SW480 (cell line): ENCODE measurements around the gene SRSF3.
A peak's percentile ranks its signal among the peaks of the same experiment; 100 is the strongest.

Experiments
- DNase-seq: peaks from one replicate; pipeline ENCODE4 v3.0.0-alpha.2; 2016; ENCODE audit warnings: low spot score

The SRSF3 gene

DNA sequence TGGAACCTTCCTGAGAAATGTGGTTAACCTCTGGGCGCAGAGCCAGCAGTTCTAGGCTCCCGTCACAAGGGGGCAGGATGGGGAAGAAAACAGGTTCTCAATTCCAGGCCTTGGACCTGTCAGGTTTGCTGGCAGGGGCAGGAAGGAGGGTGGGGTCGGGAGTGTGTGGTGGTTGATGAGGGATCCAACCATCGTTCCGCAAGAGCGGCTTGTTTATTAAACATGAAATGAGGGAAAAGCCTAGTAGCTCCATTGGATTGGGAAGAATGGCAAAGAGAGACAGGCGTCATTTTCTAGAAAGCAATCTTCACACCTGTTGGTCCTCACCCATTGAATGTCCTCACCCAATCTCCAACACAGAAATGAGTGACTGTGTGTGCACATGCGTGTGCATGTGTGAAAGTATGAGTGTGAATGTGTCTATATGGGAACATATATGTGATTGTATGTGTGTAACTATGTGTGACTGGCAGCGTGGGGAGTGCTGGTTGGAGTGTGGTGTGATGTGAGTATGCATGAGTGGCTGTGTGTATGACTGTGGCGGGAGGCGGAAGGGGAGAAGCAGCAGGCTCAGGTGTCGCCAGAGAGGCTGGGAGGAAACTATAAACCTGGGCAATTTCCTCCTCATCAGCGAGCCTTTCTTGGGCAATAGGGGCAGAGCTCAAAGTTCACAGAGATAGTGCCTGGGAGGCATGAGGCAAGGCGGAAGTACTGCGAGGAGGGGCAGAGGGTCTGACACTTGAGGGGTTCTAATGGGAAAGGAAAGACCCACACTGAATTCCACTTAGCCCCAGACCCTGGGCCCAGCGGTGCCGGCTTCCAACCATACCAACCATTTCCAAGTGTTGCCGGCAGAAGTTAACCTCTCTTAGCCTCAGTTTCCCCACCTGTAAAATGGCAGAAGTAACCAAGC is 29.6 kb downstream of the SRSF3 start:
- peak; percentile 55 for DNase-seq

DNA sequence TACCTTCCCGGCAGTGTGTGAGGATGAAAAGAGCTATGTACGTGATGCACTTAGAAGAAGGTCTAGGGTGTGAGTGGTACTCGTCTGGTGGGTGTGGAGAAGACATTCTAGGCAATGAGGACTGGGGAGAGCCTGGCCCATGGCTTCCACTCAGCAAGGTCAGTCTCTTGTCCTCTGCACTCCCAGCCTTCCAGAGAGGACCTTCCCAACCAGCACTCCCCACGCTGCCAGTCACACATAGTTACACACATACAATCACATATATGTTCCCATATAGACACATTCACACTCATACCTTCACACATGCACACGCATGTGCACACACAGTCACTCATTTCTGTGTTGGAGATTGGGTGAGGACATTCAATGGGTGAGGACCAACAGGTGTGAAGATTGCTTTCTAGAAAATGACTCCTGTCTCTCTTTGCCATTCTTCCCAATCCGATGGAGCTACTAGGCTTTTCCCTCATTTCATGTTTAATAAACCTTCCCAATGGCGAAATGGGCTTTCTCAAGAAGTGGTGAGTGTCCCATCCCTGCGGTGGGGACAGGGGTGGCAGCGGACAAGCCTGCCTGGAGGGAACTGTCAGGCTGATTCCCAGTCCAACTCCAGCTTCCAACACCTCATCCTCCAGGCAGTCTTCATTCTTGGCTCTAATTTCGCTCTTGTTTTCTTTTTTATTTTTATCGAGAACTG is 30.4 kb downstream of the SRSF3 start:
- no peak for DNase-seq

DNA sequence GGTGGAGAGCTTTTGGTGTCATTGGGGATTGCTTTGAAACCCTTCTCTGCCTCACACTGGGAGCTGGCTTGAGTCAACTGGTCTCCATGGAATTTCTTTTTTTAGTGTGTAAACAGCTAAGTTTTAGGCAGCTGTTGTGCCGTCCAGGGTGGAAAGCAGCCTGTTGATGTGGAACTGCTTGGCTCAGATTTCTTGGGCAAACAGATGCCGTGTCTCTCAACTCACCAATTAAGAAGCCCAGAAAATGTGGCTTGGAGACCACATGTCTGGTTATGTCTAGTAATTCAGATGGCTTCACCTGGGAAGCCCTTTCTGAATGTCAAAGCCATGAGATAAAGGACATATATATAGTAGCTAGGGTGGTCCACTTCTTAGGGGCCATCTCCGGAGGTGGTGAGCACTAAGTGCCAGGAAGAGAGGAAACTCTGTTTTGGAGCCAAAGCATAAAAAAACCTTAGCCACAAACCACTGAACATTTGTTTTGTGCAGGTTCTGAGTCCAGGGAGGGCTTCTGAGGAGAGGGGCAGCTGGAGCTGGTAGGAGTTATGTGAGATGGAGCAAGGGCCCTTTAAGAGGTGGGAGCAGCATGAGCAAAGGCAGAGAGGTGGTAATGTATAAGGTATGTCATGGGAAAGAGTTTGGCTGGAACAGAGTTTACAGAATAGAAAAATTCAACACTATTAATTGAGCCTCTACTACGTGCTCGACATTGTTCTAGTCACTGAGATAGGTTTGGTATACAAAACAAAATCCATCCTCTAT is 31.2 kb downstream of the SRSF3 start:
- no peak for DNase-seq

DNA sequence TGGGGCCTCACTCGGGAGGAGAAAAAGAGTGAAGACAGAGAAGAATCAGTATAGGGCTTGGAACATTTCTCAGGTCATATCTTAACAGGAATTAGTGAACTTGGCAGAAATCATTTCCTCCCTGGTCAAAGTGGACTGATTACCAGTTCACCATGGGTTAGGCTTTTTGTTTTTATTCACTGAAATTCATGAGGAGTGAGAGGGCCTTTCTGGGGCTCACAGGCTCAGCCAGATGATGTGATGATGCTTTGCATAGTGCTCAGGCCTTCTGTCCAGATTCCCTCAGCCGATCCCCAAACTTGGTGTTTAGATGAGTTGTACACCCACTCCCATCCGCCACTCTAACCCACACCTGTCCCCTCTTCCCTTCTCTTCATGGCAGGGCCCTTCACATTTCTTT is 32.5 kb downstream of the SRSF3 start:
- no peak for DNase-seq

DNA sequence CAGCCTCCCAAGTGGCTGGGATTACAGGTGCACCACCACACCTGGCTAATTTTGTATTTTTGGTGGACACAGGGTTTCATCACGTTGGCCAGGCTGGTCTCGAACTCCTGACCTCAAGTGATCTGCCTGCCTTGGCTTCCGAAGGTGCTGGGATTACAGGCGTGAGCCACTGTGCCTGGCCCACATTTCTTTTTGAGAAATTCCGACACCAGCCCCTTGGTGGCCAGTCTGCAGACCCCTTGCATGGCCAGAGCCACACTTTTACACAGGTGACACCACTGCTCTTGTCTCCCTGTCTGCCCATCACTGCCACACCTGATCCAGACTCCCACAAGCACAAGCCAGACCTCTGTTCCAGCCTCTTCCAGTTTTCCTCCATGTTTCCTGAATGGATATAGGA is 33.0 kb downstream of the SRSF3 start:
- DNase-seq, result no peak

DNA sequence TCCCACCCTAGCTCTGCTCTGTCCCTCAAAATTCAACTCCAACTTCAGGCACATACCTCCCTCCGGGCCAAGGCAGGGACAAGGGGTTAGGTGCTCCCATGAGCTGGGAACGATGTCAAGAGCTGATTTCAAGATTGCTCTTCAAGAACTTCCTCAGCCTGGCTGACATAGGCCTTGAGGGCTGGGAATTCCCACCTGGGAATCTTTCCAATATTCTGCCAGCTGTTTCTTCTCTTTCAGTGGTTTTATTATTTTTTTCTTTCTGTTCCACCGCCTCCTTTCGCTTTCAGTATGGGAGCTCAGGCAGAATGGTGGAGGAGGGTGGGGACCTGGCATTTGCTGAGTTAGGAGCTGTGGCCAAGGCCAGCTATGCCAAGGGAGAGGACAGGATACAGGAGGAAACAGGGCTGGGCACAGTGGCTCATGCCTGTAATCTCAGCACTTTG is 33.7 kb downstream of the SRSF3 start:
- no peak for DNase-seq

DNA sequence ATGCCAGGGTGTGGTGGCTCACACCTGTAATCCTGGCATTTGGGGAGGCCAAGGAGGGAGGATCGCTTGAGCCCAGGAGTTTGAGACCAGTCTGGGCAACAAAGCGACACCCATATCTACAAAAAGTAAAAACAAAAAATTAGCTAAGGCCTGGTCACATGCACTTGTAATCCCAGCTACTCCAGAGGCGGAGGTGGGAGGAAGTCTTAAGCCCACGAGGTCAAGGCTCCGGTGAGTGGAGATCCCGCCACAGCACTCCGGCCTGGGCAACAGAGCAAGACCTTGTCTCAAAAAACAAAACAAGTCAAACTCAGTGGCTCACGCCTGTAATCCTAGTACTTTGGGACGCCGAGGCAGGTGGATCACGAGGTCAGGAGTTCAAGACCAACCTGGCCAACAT is 35.6 kb downstream of the SRSF3 start:
- no peak for DNase-seq

DNA sequence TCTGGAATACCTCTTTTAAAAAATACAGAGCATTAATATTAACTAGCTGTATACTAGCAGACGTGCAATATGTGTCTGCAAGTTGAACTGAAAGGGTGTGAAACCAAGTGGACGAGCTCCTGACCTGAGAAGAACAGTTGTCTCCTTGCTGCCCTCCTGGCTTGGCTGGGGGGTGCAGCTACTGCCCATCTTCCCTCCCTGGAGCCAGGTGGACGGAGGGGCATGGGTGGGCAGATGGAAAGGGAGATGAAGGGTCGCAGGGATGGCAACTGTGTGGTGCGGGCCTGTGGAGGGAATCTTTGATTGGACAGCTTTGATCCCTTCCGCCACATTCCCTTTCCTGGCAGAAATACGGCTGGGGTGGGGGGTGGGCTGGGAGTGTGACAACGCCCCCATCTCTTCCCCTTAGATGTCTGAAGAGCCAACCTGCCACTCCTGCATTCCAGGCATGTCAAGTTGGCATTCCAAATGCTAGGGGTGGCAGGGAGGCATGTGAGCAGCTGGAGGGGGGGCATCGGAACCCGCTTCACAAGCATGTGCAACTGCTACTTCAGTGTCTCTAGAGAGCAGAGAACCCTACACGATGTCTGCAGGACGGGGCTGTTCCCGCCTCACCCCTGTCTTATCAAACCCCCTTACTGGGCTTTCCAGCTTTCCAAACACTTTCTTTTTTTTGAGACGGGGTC is 37.3 kb downstream of the SRSF3 start:
- peak; percentile 68 for DNase-seq

DNA sequence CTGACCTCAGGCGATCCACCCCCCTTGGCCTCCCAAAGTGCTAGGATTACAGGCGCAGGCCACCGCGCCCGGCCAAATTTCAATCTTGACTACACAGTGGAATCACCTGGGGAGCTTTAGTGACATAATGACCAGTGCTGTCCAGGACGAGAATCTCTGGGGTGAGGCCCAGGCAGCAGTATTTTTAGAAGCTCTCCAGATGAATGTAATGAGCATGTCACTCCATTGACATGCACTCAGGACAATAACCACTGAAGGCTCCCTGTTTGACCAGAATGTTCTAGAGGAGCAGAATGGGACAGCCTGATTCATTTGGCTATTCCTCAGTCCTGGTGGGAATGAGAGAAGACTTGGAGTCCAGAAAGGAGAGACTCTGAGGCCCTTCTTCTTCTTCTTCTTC is 39.2 kb downstream of the SRSF3 start:
- DNase-seq, result no peak

DNA sequence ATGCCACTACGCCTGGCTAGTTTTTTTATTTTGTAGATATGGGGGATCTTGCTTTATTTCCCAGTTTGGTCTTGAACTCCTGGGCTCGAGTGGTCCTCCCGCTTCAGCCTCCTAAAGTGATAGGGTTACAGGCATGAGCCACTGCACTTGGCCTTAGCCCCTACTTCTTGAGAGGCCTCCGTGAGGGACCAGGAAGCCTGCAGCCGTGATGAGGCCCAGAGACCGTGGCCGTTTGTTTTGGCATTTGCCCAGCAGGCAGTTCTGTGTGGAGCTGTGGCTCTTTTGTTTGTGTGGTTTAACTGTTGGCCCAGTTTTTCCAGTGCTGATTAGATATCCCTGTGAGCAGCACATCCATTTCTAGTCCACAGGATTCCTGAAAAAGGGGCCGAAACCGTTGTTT is 39.8 kb downstream of the SRSF3 start:
- no peak for DNase-seq

DNA sequence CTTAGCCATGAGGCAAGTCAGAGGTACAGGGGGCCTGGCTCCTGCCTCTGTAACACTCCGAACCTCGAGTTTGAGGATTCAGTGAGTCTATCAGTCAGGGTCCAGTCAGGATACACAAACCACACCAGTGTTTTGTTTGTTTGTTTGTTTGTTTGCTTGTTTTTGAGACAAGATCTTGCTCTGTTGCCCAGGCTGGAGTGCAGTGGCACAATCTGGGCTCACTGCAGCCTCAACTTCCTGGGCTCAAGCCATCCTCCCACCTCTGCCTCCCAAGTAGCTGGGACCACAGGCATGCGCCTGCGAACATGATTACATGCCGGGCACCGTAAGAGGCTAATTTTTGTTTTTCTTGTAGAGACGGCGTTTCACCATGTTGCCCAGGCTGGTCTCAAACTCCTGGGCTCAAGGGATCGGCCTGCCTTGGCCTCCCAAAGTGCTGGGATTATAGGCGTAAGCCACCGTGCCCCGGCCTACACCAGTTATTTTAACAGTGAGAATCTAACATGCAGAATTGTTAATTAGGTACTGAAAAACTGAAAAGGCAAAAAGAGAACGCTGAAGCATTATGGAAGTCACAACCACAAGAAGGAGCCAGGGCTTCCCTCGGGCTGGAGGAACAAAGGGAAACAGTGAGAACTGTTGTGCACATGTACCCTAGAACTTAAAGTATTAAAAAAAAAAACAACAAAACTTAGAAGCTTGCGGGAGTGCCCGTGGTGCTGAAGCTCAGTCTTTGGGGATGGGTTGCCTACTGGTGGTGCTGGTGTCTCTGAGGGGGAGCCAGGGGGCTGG is 40.4 kb downstream of the SRSF3 start:
- no peak for DNase-seq

DNA sequence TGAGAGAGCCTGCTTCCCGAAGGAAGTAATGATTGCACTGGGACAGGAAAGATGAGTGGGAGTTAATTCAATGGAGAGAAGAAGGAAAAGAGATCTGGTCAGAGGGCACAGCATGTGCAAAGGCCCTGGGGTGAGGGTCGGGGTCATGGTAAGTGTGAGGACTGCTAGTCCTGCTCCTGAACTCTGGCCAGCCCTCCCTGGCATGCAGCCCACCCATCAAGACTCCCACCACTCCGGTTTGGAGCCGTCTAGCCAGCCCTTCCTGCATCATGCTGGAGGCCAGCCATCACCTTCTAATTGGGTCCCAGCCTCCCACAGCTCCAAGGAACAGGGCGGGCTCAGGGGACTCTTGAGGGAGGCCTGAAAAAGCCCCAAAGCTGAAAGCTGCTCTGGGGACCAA is 42.1 kb downstream of the SRSF3 start:
- DNase-seq, result no peak

DNA sequence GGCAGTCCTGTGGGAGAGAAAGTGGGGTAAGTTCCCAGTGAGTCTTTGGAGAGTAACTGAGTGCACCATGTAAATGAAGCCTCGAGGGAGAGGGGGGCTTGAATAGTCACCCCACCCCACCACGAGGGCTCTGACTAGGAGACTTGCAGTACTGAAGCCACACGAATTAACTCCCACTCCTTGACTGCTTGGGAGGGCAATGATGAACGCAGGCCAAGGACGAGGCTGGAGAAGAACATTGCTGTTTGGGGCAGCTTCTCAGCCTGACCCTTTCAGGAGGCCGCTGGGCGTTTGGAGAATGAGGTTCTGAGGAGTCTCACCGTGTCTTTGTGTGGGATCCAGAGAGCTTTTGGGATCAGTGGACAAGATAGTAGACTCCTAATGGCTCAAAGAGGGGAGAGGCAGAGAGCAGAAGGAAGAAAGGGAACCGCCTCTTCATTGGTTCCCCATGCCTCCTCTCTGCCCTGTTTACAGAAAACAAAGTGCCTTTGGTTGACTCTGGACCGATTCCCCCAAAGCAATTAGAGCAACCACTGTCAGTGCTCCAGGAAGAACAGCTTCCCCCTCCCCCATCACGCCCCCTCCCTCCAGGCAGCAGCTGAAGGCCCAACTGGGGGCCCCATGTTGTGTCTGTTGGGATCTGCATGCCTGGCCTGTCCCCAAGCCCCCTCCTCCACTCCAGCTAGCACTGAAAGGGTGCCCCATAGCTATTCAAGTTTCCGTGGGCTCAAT is 42.7 kb downstream of the SRSF3 start:
- DNase-seq, result no peak

DNA sequence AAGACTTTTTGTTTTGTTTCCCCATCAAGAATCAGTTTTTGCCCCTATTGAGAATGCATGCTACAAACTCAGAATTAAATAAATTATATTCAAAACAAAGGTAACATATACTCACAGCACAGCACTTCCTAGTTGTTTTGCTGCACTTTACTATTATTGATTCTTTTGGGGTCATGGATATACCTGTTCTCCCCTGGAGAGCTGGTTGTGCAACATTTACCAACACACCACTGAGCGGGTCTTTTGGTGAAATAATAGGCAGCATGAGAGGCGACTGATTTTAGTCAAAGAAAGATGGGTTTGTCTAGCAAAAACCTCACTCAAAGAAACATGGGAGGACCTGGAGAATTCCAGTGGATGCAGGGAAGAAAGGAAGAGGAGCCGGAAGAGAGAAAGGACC is 44.4 kb downstream of the SRSF3 start:
- no peak for DNase-seq

DNA sequence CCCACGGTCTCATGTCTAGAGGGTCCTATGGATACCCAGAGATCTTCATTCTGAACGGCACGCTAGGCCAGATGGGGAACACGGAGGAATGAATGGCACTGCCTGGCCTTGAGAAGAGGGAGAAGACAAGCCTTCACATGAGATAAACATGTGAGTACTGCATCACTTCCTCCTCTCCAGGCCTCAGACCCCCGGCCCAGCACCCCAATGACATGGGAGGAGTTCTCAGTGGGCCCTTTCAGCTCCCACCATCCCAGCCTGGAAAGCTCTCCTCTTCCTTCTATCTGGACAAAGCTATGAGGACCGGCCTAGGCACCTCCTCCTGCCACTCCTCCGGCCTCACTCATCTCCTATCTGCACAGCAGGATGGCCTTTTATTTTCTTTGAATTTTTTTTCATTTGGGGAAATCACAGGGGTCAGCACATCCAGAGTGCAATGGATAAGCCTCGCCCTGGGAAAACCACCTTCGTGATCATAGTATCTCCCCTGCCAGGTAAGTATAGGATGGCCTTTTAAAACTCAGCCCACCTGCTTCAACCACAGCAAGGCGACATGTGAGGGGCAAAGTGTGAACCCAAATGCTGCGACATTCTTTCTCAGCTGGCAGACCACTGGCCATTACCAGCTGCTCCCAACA is 45.1 kb downstream of the SRSF3 start:
- no peak for DNase-seq

DNA sequence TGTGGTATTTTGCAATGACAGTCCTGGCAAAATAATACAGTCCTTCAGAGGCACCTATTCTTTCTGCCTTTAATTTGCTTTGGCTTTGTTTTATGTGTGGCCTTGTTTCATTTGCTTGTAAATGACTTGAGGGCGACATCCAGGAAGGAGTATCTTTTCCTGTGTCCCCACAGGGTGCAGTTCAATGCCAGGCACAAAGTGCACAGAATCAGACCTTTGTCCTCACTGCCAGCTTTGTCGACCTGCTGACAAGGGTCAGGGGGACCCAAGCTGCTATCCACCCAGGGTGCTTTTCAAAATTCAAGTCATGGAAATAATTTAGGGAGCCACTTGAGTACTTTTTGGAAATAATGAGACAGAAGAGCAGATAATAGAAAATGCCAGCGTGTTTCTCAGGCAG is 47.4 kb downstream of the SRSF3 start:
- no peak for DNase-seq

DNA sequence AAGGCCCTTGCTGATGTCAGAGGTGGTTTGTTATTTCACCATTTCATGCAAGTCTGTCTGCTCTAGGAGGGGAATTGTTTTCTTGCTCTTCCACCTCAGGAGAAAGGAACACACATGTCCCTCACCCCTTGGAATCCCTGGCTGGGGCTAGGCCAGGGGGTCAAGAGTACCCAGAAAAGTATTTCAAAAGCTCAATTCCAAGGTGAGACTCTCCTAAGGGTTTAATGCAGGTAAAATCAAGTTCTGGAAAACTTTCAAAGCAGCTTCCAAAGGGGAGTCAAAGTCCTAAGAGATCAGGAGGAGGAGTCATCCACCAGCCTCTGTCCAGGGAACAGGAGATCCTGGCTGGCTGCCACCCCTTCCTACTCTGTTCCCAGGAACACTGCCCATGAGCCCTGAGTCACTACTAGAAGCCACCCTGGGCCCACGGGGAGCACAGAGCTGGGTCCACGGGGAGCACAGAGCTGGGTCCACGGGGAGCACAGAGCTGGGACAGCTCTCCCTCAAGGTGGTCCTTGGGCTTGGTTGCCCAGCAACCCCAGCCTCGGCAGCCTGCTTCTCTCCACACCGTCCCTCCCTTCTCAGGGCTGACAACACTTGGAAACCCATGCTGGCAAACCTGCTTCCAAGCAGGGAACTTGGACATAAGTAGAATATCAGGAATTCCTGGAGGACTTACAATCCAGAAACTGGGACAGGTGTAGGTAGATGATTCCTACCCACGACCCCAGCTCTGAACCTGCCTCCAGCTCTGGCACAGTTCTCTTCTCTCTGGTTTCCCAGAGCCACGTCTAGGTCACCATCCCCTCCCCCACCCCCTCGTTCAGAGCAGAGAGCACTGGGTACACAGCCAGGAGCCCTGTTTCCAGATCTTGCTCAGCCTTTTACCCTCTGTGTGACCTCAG is 49.0 kb downstream of the SRSF3 start:
- DNase-seq, result peak; percentile 59

DNA sequence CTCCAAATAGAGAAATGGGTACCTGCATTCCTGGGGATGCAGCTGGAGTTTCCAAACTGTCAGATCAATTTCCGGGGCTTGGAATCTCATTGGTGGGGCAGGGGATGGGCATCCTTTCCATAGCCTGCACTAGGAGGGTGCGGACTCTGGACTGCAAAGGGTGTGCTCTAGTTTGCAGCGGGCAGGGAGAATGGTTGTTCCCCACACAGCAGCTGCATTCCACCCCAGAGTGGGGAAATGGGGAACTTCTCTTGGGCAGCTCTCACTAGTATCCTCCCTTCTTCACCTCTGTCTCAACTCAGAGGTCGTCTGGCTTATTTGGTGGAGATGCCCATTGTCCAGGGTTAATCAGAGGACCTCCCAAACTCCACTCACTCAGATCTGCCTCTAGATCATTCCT is 49.8 kb downstream of the SRSF3 start:
- no peak for DNase-seq

DNA sequence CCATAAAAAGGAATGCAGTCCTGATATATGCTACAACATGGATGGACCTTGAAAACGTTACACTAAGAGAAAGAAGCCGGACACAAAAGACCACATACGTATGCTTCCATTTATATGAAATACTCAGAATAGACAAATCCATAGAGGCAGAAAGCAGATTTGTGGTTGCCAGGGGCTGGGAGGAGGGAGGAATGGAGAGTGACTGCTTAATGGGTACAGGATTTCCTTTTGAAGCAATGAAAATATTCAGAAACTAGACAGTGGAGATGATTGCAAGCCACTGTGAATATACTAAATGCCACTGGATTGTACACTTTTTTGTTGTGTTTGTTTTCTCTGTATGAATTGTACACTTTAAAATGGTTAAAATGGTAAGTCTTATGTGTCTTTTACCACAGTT is 54.9 kb downstream of the SRSF3 start:
- DNase-seq, result no peak
